ENCODE results near the gene MYO18B.

DNA sequence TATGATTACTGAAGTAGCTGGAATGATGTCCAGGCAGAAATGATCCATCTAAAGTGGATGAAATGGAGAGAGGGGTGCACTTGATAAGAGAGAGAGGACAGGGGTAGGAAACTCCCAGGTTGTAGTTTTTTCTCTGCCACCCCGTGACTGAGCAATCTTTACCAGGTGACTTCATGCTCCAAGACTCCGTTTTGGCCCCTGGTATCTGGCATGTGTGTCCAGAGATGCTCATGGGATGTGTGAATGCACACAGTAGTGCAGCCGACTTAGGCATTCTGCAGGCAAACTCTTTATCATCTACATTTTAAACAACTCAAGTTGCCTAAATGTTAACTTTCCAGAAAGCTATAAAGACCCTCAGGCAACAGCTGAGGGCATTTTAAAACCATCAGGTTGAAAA is 238.0 kb downstream of the MYO18B start:
- TF ChIP-seq EP300 (IDR thresholded peaks at IDR 0.05) (no peak), POLR2A (IDR thresholded peaks at IDR 0.05) (no peak)
- TF ChIP-seq, protein P1, sequence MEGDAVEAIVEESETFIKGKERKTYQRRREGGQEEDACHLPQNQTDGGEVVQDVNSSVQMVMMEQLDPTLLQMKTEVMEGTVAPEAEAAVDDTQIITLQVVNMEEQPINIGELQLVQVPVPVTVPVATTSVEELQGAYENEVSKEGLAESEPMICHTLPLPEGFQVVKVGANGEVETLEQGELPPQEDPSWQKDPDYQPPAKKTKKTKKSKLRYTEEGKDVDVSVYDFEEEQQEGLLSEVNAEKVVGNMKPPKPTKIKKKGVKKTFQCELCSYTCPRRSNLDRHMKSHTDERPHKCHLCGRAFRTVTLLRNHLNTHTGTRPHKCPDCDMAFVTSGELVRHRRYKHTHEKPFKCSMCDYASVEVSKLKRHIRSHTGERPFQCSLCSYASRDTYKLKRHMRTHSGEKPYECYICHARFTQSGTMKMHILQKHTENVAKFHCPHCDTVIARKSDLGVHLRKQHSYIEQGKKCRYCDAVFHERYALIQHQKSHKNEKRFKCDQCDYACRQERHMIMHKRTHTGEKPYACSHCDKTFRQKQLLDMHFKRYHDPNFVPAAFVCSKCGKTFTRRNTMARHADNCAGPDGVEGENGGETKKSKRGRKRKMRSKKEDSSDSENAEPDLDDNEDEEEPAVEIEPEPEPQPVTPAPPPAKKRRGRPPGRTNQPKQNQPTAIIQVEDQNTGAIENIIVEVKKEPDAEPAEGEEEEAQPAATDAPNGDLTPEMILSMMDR (IDR thresholded peaks at IDR 0.05): no peak

Measured in ovary (tissue), 3 donors.